Gastrocnemius medialis (tissue), 4 donors: ENCODE measurements around the gene ZNF277.

Source experiments
- POLR2A ChIP-seq, 2 donors: fragments of 450-650 bp; IDR thresholded peaks; one replicate each; pipeline ENCODE4 v1.6.1; 2017; ENCODE audit warnings: antibody characterized with exemption in 2 of 2, mild to moderate bottlenecking in 2 of 2, moderate library complexity in 2 of 2
- TF ChIP-seq, protein P1 (sequence below), 5 experiments: fragments of 450-650 bp in 3 of 5; fragments of 200-600 bp in 2 of 5; sonication (generic) in 2 of 5; IDR thresholded peaks in 4 of 5; conservative IDR thresholded peaks in 1 of 5; 1 replicate in 4 of 5; 2 replicates in 1 of 5; pipeline ENCODE4 v1.5.1; 2016 to 2019; ENCODE audit warnings: antibody characterized with exemption in 5 of 5, mild to moderate bottlenecking in 3 of 5, moderate library complexity in 3 of 5

GRCh38 chr7:112371701-112372100 is 165.2 kb downstream of the ZNF277 start:
- TF ChIP-seq, protein P1, sequence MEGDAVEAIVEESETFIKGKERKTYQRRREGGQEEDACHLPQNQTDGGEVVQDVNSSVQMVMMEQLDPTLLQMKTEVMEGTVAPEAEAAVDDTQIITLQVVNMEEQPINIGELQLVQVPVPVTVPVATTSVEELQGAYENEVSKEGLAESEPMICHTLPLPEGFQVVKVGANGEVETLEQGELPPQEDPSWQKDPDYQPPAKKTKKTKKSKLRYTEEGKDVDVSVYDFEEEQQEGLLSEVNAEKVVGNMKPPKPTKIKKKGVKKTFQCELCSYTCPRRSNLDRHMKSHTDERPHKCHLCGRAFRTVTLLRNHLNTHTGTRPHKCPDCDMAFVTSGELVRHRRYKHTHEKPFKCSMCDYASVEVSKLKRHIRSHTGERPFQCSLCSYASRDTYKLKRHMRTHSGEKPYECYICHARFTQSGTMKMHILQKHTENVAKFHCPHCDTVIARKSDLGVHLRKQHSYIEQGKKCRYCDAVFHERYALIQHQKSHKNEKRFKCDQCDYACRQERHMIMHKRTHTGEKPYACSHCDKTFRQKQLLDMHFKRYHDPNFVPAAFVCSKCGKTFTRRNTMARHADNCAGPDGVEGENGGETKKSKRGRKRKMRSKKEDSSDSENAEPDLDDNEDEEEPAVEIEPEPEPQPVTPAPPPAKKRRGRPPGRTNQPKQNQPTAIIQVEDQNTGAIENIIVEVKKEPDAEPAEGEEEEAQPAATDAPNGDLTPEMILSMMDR (IDR thresholded peaks at IDR 0.05 in 4 of 5, conservative IDR thresholded peaks at IDR 0.05 in 1 of 5): no peak
- TF ChIP-seq POLR2A (IDR thresholded peaks at IDR 0.05): no peak
